Raji (cell line): Measurements from ENCODE around the gene THSD7B.

Source experiments
- POLR2A ChIP-seq: IDR thresholded peaks from 2 replicates; pipeline ENCODE4 v1.6.1; 2011; ENCODE audit warnings: low read depth, low read length, control low read depth; ENCODE audit not compliant: insufficient read depth

Gene THSD7B

DNA sequence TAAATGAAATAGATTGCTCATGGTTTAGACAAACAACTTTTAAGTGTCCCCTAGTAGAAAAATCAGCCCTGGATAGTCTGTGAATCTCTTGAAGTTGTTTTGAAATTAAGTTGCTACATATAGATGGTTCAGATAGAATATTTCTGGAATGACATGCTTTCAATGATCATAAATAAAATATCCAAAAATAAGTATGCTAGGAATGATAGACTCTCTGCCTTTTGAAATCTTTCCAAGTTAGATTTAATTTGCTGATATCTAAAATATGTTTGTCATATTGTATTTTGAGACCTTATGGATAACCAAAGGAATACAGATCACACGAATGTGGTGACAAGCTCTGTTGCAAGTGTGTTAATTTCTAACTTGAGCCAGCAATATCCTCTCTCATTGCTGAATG is 488.7 kb downstream of the THSD7B start:
- TF ChIP-seq POLR2A = no peak

DNA sequence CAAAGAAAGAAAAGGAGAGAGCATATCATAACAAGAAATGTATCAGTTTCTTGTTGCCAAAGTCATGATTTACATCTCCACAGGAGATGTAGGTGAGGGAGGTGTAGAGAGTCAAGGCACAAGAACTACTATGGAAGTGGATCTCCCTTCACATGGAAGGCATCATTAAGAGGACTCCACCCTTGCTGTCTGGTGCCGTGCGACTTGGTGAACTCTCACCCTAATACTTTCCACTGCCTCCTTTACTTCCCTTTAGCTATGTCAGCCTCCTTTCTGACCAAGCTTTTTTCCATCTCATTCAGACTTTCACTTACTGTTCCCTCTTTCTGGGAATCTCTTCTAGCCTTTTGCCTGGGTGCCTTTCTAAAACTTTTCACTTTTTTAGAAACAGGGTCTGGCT is 490.0 kb downstream of the THSD7B start:
- no peak for TF ChIP-seq POLR2A

DNA sequence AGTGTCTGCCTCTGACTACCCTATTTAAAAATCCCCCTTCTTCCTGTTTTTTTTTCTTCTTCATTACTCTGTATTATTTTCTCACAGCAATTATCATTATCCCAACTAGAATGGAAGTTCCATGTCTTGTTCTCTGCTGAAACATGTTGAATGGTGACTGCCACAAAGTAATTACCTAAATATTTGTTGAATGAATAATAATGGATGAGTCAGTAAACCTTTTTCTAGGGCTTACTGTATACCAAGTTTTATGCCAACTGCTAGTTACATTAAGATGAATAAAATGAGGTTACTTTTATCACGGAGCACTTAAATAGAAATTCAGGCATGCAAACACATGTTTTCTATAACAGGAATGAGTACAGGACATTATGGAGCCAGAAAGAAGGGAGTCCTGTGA is 490.6 kb downstream of the THSD7B start:
- TF ChIP-seq POLR2A = no peak

DNA sequence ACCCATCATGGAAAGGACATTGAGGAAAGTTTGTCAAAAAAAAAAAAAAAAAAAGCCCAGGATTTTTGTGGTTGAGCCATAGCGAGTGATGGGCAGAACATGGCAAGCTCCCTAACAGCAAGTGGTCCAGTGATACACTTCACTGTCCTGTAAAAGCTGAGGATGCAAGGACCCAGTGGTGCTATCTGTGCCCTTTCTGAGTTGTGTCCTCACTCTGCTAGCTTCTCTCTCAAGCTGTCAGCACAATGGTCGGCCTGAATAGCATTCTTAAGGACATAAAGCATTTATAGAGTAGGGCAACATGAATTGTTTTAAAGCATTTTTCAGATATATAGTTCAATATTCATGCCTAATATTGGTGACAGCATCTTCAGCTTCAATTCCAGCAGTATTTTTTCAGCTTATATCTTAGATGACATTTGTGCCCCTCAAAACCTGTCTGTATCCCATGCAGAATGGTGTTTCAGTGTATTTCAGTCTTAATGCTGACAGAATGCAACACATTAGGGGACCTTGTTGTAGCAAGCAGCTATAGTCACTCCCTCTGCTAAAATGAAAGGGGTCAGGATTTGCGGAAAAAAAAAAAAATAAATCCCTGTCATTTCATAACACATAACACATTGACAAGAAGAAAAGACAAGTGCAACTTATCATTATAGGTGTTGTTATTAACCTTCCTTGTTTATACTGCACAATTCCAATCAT is 496.7 kb downstream of the THSD7B start:
- no peak for TF ChIP-seq POLR2A

DNA sequence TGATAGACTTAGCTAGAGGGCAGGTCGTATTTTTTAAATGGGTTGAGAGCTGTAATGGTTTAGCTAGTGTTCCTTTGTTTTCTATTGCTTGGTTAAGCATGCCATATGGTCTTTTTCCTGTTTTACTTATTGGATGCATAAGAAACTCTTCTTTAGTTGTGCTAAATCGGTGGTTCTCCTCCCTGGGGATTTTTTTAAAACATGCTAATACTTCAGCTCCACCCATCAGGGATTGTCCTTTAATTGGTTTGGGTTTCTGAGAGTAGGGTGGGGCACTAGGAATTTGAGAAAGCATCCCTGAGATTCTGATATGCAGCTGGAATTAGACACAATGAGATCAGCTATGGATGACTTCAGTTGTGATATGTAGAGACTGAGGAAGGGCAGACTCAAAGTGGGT is 497.2 kb downstream of the THSD7B start:
- no peak for TF ChIP-seq POLR2A

DNA sequence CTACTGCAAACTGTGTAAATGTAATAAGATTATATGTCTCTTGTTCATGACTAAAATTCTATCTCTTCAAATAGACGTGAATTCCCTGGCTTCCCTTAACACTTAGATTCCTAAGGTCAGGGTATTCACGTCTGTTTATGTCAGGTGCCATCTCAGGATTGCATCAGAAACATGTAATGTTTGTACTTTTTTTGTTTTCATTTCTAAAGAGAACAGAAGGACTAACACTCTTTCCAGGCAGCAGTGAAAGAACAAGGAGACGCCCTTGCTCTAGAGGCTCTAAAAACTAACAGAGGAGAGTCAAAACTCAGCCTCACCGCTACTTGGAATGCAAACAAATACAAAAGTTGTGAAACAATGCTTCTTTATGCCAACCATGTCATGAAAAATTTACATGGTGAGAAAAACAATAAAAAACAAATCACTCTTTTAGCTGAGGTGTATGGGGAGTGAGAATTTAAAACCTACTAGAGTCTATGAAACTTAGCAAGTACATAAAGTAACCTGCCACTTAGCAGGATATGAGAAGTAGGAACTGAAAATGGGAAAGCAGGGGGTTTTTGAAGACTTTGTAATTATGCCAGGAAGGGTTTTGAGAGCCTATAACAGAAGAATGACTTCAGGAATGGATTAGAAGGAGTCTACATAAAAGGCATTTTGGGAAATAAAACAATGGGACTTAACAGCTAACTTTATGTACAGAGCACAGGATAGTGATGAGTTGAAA is 522.7 kb downstream of the THSD7B start:
- TF ChIP-seq POLR2A = no peak

DNA sequence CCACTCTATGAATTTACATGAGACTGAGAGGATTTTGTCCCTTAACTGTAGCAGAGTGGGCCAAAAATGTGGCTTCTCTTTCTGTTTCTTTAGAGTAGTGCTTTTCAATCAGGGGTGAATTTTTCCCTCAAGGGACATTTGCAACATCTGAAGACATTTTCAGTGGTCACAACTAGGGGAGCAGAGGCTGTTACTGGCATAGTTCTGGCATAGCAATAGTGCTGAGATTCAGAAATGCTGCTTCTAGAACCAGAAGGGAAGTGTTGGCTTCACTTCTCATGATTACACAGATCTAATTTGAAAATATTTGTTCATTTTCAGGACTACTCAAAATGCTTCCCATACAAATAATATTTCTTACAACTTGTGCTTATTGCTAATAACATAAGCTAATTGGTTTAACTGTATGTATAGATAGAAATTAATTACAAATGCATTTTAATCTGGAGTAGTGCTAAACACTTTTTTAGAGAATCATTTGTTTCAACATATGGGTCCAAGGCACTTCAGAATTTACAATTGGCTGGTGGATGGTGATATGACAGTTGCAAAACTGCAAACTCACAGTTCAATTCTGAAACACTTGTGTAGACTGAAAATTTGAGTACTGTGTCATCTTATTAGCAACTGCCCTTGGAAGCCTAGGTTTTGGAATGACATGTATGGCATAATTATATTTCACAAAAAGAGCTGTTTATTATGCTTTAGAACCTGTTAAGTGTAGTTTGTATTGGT is 526.7 kb downstream of the THSD7B start:
- TF ChIP-seq POLR2A = no peak

DNA sequence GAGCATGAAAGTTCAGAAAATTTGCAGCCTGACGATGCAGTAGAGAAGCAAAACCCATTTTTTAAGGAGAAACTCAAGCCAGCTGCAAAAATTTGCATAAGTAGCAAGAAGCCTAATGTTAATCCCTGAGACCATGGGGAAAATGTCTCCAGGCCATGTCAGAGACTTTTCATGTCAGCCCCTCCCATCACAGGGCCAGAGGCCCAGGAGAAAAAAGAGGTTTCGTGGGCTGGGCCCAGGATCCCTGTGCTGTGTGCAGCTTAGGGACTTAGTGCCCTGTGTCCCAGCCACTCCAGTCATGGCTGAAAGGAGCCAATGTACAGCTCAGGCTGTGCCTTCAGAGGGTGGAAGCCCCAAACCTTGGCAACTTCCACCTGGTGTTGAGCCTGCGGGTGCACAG is 533.0 kb downstream of the THSD7B start:
- no peak for TF ChIP-seq POLR2A

DNA sequence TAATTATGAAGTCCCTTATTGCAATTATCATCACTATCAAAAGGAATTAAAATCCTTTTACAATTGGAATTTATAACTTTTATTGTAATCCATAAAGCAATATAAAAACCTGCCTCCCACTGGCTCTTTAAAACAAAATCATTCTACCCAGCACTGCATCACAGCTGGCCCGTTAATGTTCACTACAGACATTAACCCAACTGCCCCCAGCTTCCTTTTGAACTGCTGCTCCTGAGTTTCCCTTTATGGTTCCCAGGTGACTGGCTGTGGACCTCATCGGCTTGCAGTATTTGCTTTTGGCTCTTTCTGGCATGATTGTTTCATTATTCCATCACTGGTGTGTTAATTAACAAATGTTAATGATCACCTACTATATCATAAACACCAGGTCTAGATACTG is 535.6 kb downstream of the THSD7B start:
- TF ChIP-seq POLR2A = no peak

DNA sequence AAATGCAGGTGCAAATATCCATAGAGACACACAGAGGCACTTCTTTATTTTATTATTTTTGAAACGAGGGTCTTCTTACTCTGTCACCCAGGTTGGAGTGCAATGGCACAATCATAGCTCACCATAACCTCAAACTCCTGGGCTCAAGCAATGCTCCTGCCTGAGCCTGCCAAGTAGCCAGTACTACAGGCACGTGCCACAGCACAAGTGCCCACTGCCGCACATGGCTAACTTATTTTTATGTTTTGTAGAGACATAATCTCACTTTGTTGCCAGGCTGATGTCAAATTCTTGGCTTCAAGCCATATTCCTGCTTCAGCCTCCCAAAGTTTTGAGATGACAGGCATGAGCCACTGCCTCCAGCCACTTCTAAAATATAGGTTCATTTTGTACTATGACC is 537.6 kb downstream of the THSD7B start:
- TF ChIP-seq POLR2A = no peak

DNA sequence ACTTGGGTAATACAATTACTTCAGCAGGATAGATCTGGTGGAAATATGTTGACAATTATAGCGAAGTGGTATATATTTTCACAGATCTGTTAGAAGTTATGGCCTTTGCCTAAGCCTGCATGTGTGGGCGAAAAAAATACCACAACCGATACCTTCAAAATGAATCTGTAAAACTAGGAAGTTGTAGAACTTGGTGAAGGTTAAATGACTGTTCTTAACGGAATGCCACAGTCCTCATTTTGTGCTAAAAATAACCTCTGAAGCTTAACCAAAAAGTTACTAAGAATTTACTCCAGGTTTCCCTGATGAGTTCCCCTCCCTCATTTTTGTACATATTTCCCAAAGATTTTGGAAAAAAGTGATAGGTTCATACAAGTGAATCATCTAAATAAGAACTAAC is 550.7 kb downstream of the THSD7B start:
- TF ChIP-seq POLR2A = no peak

DNA sequence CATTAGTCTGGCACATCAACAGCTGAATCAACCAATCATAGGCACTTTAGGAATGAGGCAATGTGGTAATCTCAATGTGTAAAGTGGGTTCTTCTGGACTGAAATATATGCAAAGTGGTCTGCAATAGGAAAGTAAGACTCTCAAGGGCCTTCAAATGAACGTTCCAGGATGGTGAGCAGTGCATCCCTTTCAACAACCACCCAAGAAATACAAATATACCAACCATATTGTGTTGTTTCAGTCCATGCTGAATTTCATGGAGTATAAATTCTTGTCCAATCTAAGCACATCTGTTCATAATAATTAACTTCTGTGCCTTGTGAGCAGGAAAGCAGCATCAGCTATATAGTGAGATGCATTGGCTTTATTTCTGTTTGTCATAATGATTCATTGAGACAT is 556.2 kb downstream of the THSD7B start:
- no peak for TF ChIP-seq POLR2A

DNA sequence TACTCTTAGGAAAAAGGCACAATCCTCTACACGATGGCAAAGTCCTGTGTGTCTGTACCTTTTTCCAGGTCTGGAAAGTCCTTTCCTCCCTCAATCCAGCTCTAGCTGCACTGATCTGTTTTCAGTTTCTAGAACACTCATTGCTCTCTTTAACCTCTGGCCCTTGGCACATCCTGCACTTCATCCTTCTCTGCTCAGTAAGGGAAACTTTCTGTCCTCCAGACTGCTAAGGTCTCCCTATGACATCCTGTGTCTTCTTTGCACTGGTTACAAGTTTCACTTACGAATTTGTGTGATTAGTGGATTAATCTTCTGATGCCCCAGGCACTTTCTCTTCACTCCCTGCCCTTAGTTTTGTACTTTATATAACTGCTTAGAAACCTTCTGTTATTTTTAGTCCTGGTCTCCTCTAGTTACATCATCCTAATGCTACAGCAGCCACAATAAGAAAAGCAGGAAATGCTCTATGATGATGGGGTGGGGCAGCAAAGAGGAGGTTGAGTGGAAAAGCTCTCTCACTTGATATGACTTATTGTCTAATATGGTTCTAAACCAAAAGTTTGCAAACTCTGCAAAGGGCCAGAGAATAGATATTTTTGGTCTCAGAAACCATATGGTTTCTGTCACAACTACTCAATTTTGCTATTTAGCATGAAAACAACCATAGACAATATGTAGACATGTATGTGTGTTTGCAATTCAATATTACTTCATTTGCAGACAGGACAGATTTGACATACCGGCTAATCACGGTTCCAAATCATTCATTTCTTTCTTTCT is 568.2 kb downstream of the THSD7B start:
- TF ChIP-seq POLR2A = no peak

DNA sequence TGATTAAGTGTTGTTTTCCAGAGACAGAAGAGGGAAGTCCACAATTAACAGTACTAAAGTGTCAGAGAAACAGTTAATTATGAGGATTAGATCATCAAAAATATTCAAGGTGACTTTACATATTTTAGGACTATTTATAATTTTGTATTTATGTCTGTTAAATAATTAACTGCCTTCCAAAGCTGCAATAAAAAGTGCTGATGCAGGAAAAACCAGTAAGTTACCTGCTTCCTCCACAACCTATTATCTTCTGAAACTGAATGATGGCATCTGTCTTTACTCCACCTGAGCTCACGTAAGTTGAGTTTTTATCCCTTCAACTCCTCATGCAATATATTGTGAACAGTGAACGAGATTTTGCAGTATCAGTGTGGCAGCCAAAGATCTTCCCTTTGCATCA is 570.7 kb downstream of the THSD7B start:
- no peak for TF ChIP-seq POLR2A

DNA sequence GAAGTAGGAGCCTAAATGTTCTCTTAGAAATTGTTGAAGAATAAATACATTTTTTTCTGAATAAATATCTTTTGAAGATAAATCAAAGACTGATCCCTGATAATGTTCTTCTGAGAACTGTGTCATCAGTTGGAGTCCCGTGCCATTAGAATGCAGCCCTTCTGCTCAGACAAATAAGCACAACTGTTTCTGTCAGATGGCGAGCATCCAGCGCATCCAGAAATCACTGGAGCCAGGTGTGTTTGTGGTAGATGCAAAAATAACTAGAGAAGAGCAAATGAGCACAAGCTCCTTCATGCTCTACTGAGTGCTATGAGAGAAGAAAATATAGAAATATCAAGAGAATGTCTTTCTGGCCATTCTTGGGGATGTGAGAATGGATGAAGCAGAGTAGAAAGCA is 573.7 kb downstream of the THSD7B start:
- TF ChIP-seq POLR2A = no peak

DNA sequence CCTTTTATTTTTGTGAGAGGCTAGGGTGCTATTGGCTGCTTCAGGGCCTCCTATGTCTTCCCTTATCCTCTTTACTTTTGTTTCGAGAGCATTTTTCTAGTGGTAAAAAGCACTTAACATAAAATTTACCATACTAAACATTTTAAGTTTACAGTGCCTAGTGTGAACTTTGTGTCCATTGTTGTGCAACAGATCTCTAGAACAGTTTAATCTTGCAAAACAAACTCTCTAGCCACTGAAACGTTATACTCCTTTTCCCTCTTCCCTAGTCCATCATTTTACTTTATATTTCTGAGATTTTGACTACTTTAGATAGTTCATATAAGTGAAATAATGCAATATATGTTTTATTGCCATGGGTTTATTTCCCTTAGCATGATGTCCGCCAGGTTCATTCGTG is 580.6 kb downstream of the THSD7B start:
- TF ChIP-seq POLR2A = no peak

DNA sequence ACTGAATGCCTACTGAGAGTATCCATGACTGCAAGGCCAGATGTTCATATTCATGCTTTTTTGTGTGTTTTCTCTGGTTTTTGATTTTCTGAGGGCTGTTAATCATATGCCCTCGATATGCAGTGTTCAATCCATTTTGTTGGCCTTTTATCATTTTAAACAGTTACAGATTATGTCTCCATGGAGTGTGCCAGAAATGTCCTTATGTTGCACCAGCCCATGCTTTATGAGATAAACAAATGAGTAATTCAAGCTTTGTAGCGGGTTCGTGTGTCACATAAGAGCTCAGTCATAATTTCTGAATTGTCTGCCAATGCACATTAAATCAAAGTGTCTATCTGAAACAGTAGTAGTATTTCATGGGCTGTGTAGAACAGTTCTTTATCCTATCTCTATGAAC is 583.0 kb downstream of the THSD7B start:
- TF ChIP-seq POLR2A = no peak
